NCI-H187 (cell line): ENCODE measurements around the gene AGBL5.

Experiments used
- DNase-seq, 2 experiments: peaks; one replicate each; lab custom pipeline; 2025; lab: John Stamatoyannopoulos, UW

AGBL5 gene

DNA sequence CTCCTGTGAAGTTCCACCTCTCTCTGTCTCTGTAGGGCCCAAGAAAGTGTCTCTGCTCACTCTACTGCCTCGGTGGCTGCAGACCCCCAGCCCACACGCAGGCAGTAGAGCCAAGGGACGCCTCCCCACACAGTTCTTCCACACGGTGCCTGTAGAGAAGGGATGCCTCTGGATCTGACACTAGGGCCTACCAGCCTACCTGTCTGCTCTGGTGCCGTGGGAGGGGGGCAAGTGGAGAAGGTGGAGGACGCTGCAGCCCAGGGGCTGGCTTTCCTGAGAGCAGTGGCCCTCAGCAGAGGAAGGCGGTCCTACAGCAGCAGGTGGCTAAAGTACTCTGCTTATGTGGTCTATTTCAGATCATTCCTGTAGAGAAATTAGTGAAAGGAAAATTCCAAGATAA is 27.7 kb upstream of the AGBL5 start:
- no peak for DNase-seq

- no peak for DNase-seq
Observed at GRCh38 chr2:27024188-27024587, 27.3 kb upstream of the AGBL5 start.

GRCh38 chr2:27024812-27025211 is 26.7 kb upstream of the AGBL5 start:
- DNase-seq, result no peak

DNA sequence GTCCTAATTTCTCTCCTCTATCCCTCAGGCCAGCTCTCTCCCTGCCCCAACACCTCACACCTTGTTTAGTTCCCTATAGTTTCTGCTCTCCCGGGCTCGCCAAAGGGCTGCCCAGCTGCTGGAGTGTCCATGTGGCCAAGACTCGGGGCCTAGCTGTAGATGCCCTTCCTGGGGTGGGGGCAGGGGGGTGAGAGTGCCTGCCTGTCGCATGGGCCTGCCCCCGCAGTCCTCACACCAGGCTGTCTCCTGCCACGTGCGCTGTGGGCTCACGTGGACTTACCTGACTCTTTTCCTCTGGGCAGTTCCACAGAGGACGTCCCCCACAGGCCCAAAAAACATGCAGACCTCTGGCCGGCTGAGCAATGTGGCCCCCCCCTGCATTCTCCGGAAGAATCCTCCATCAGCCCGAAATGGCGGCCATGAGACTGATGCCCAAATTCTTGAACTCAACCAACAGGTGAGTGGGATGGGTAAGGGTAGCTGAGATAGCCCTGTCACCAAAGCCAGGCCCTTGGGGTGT is 26.1 kb upstream of the AGBL5 start:
- DNase-seq, result no peak

GRCh38 chr2:27025861-27026851 is 25.3 kb upstream of the AGBL5 start:
- DNase-seq, result no peak

GRCh38 chr2:27027211-27027651 is 24.2 kb upstream of the AGBL5 start:
- no peak for DNase-seq

DNA sequence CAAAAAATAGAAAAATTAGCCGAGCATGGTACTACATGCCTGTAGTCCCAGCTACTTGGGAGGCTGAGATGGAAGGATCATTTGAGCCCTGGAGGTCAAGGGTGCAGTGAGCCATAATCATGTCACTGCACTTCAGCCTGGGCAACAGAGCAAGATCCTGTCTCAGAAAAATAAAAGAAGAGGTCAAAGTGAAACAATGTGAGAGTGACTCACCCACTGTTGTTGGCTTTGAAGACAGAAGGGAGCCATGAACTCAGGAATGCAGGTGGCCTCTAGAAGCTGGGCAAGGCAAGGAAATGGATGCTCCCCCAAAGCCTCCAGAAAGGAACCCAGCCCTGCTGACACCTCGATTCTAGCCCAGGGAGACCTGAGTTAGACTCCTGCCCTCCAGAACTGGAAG is 22.4 kb upstream of the AGBL5 start:
- no peak for DNase-seq

- peak; percentile 68 to 84 for DNase-seq
Observed at GRCh38 chr2:27032495-27033252, 18.8 kb upstream of the AGBL5 start, which contains the start of gene TMEM214. TSS of gene TMEM214 (plus strand) at chr2:27032965. CDS start at chr2:27033016, 51 bp downstream.

GRCh38 chr2:27033253-27033852 is 18.1 kb upstream of the AGBL5 start:
- DNase-seq, result no peak

DNA sequence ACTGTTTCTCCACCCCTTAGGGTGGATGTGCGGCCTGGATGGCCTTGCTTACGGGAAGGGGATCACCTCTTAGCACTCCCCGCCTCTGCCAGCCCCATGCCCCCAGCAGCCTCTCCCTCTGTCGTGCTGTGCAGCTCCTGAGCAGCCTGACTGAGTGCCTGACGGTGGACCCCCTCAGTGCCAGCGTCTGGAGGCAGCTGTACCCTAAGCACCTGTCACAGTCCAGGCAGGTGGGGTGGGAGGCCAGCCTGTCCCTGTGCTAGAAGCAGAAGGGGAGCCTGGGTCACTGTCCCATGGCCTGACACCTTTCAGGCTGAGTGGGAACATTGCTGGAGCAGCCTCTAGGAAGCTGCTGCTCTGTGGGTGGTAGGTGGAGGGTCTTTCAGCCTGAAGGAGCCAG is 13.5 kb upstream of the AGBL5 start:
- DNase-seq, result no peak

DNA sequence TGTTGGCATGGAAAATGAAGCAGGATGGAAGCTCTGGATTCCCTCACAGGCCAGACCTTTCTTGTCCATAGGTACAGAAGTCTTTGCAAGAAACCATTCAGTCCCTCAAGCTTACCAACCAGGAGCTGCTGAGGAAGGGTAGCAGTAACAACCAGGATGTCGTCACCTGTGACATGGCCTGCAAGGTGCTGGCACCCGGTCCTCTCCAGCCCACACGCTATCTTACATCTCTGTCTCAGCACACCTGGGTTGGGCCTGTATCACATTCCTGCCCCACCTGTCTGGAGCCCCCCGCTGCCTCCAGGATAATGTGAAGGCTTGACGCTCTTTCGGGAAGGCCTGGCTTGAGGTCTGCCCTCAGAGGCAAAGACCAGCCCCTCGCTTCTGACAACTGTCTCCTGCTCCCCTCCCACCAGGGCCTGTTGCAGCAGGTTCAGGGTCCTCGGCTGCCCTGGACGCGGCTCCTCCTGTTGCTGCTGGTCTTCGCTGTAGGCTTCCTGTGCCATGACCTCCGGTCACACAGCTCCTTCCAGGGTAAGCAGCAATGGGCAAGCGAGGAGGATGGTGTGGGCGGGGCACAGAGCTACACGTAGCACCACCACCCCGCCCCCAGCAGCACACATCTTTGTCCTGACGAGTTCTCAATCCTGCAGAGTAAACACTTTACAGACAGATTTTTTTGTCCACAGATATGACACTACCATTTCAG is 12.7 kb upstream of the AGBL5 start:
- no peak for DNase-seq

DNA sequence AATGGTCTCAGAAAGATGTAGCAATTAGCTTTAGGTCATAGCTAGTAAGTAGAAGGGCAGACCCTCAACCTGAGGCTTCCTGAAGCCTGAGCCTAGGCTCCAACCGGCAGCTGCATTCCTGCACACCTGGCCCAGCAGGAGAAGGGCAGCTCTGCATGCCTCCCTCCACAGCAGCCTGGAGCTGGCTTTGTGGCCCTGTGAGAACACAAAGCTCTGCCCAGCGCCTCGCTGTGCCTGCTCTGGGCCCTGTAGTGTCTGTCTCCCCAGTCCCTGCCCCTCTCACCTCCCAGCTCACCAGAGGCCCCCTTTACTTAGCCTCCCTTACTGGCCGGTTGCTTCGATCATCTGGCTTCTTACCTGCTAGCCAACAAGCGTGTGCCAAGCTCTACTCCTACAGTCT is 12.0 kb upstream of the AGBL5 start:
- DNase-seq, result no peak

DNA sequence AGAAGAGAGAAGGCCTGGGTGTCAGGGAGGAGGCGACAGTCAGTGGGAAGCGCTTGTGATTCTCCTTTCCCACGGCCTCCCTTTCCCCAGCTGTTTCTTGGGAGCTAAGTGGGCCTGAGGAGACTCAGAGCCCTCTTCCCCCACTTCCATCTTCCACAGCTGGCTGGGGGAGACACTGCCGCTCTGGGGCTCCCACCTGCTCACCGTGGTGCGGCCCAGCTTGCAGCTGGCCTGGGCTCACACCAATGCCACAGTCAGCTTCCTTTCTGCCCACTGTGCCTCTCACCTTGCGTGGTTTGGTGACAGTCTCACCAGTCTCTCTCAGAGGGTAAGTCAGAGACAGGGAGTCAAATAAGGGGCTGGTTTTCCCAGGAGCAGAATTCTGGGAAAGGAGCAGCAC is 11.6 kb upstream of the AGBL5 start:
- no peak for DNase-seq

- no peak for DNase-seq
Observed at GRCh38 chr2:27040282-27040681, 11.2 kb upstream of the AGBL5 start.

- DNase-seq, result no peak
Observed at GRCh38 chr2:27041752-27042151, 9.7 kb upstream of the AGBL5 start.

- DNase-seq, result peak; percentile 38 to 41
Observed at GRCh38 chr2:27042159-27042661, 9.3 kb upstream of the AGBL5 start.

DNA sequence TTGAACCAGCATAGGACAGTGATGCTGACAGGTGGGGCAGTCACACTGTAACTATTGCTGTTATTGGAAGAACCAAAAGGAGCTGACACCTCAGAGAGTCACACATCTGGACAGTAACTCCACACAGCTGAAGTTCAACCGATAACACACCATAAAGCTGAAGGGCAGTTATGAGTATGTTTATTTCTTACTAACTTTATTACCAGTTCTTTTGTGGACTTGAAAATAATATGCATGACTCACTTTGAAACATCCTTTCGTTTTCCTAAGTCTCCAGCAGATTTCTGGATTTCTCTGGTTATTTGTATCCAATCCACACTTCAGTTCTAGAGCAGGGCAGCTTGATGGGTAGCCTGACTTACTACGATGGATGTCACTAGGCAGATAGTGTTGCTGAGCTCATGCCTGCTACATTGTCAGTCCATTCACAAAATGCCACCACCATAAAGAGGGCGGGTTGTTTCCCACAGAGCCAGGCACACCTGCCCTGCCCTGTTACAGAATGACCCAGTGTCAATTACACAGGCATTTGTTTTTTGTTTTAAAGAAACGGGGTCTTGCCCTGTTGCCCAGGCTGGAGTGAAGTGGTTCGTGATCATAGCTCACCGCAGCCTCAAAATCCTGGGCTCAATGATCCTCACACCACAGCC is 8.4 kb upstream of the AGBL5 start:
- DNase-seq, result no peak

GRCh38 chr2:27049422-27050280 is 1.8 kb upstream of the AGBL5 start:
- no peak for DNase-seq

DNA sequence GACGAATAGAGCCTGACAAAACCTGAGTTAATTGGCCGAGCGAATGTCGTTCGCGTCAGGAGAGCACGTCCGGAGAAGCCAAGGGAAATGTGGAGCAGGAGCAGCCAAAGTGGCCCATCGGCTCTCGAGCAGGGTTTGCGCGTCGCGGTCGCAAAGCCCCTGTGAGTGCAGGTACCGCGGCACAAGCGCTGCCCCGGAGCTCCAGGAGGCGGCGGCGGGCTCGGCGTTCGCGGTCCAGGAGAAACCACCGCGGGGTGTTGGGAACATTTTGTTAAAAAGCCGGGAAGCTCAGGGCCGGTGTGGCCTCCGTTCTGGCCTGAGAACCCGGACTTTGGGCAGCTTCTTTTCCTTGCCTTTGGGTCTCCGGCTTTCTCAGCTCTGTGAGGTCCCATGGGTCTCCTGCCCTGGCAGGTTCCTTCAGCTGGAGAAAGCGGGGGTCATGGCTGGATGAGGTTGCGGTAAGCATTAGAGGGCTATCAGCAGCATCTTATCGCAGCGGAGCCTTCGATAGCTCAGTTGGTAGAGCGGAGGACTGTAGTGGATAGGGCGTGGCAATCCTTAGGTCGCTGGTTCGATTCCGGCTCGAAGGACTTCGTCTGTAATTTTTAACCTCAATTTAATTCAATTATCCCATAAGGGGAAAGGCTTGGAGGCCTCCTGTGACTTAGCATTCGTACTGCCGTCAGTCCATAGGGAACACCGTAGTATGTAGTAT is 1.0 kb upstream of the AGBL5 start:
- peak; percentile 77 to 99 for DNase-seq
